Calu3 (cell line): ENCODE data around the gene KIF12. TPM values are rescaled to one million over a fixed set of nuclear protein-coding genes. Genes with fewer than 3 reads are reported as not detected.

Experiments used
- BruUV-seq: library from RNA; stranded (reverse); fragments of 400-500 nt; replicated peaks from 2 replicates; lab custom pipeline; 2021; lab: Mats Ljungman, UMichigan
- CTCF ChIA-PET: fragments of 300-600 bp; sonication (Branson Sonifier 250); formaldehyde crosslinking; loops from one replicate; lab custom pipeline; 2022; ENCODE audit warnings: antibody characterized with exemption; lab: Charles Lee
- DNase-seq: peaks from one replicate; pipeline ENCODE4 v3.0.0; 2022
- H3K27ac Mint-ChIP-seq: one replicate; pipeline ENCODE4 v1.8.0; 2022; ENCODE audit warnings: mixed read lengths; ENCODE audit not compliant: unreplicated experiment
- H3K27me3 Mint-ChIP-seq: one replicate; pipeline ENCODE4 v1.8.0; 2022; ENCODE audit warnings: mixed read lengths; ENCODE audit not compliant: unreplicated experiment
- H3K36me3 Mint-ChIP-seq: one replicate; pipeline ENCODE4 v1.8.0; 2022; ENCODE audit warnings: mild to moderate bottlenecking, moderate library complexity, mixed read lengths; ENCODE audit not compliant: insufficient read depth, unreplicated experiment
- H3K4me1 Mint-ChIP-seq: one replicate; pipeline ENCODE4 v1.8.0; 2022; ENCODE audit warnings: mild to moderate bottlenecking, low read depth, mixed read lengths; ENCODE audit not compliant: unreplicated experiment
- H3K4me3 Mint-ChIP-seq: one replicate; pipeline ENCODE4 v1.8.0; 2022; ENCODE audit warnings: mild to moderate bottlenecking, low read depth, moderate library complexity, mixed read lengths; ENCODE audit not compliant: unreplicated experiment
- H3K9me3 Mint-ChIP-seq: one replicate; pipeline ENCODE4 v1.8.0; 2022; ENCODE audit warnings: low read depth, mixed read lengths; ENCODE audit not compliant: unreplicated experiment
- CTCF ChIP-seq: fragments of 200-600 bp; IDR thresholded peaks from one replicate; pipeline ENCODE4 v1.8.0; 2022; ENCODE audit warnings: antibody characterized with exemption; ENCODE audit not compliant: unreplicated experiment
- intact Hi-C: fragments of 100-400 bp; cut with micrococcal nuclease; formaldehyde crosslinking; loops from one replicate; pipeline ENCODE4 v1.10.0; 2022; ENCODE audit not compliant: unreplicated experiment
- total RNA-seq: library from RNA; stranded (reverse); gene quantifications from 2 replicates; pipeline ENCODE4 v1.2.3, GENCODE V29; 2022

KIF12 gene
- total RNA-seq, 1 experiment from 2014 or later = 52.3 TPM

- H3K4me3 Mint-ChIP-seq = no peak overlapping the region
These were observed 23.3 kb upstream of the KIF12 start for GRCh38 chr9:114122136-114123027.

GRCh38 chr9:114121227-114122135, 22.4 kb upstream of the KIF12 start:
- no peaks in the 10 kb centered on the region for H3K27me3 Mint-ChIP-seq
- no peak for DNase-seq

More at GRCh38 chr9:114122136-114123027, 23.3 kb upstream of the KIF12 start:
- peaks cover 28% of the 10 kb centered on the region for H3K4me1 Mint-ChIP-seq
- intact Hi-C loops = no loop called here
- DNase-seq = no peak
- peaks cover 8% of the 10 kb centered on the region for H3K27me3 Mint-ChIP-seq
- no peak overlapping the region for H3K27ac Mint-ChIP-seq
- BruUV-seq = no TSS peak
- no peak for TF ChIP-seq CTCF
- CTCF ChIA-PET = no interaction called here
- no peaks in the 10 kb centered on the region for H3K36me3 Mint-ChIP-seq
- H3K9me3 Mint-ChIP-seq = peaks cover 6% of the 10 kb centered on the region

GRCh38 chr9:114120192-114121014, 21.3 kb upstream of the KIF12 start:
- Mint-ChIP-seq H3K36me3 (no peaks in the 10 kb centered on the region), H3K4me3 (no peak overlapping the region), H3K27ac (no peak overlapping the region), H3K4me1 (peaks cover 29% of the 10 kb centered on the region), H3K27me3 (no peaks in the 10 kb centered on the region), H3K9me3 (peaks cover 4% of the 10 kb centered on the region)
- intact Hi-C loops = no loop called here
- CTCF ChIA-PET = no interaction called here
- DNase-seq = peak; percentile 14
- TF ChIP-seq CTCF = no peak
- no TSS peak for BruUV-seq

More at GRCh38 chr9:114121227-114122135, 22.4 kb upstream of the KIF12 start:
- peaks cover 29% of the 10 kb centered on the region for H3K4me1 Mint-ChIP-seq
- no peaks in the 10 kb centered on the region for H3K36me3 Mint-ChIP-seq
- CTCF ChIA-PET = no interaction called here
- intact Hi-C loops = no loop called here
- no peak for TF ChIP-seq CTCF
- H3K27ac Mint-ChIP-seq = no peak overlapping the region
- H3K9me3 Mint-ChIP-seq = peaks cover 4% of the 10 kb centered on the region
- no TSS peak for BruUV-seq
- no peak overlapping the region for H3K4me3 Mint-ChIP-seq
